ENCODE data around the gene ZBTB17. TPM values are rescaled to one million over a fixed set of nuclear protein-coding genes. Genes with fewer than 3 reads are reported as not detected.

ZBTB17 gene
- total RNA-seq, 4 donors from 2014 or later: 52.1 to 138 (median 56.6) TPM

- Histone ChIP-seq H3K4me1 (peaks cover 0 to 15% (median 3%) of the 10 kb centered on the region in 4 donors), H3K4me3 (no peak overlapping the region), H3K27me3 (no peaks in the 10 kb centered on the region), H3K36me3 (peaks cover 0 to 19% (median 0%) of the 10 kb centered on the region in 3 donors), H3K9me3 (no peaks in the 10 kb centered on the region), H3K27ac (peak overlapping the region in 1 of 4 donors; percentile 91)
- DNase-seq: peak in 1 of 3 donors; percentile 31
- no peak for TF ChIP-seq CTCF (IDR thresholded peaks at IDR 0.05)
- no peak for TF ChIP-seq POLR2A (IDR thresholded peaks at IDR 0.05)
These were observed 2.1 kb downstream of the ZBTB17 start for GRCh38 chr1:15973772-15974171.

- TF ChIP-seq CTCF (IDR thresholded peaks at IDR 0.05) (no peak), POLR2A (IDR thresholded peaks at IDR 0.05) (no peak)
- DNase-seq: no peak
- no peak overlapping the region for H3K27ac ChIP-seq
- peaks cover 0 to 22% (median 0%) of the 10 kb centered on the region in 3 donors for H3K36me3 ChIP-seq
- no peaks in the 10 kb centered on the region for H3K27me3 ChIP-seq
- no peaks in the 10 kb centered on the region for H3K9me3 ChIP-seq
- no peak overlapping the region for H3K4me3 ChIP-seq
- H3K4me1 ChIP-seq: peaks cover 0 to 15% (median 3%) of the 10 kb centered on the region in 4 donors
These were observed 3.5 kb downstream of the ZBTB17 start for GRCh38 chr1:15972409-15972808.

- no peak for TF ChIP-seq CTCF (IDR thresholded peaks at IDR 0.05)
- no peak for TF ChIP-seq POLR2A (IDR thresholded peaks at IDR 0.05)
- H3K4me1 ChIP-seq: peaks cover 0 to 26% (median 7%) of the 10 kb centered on the region in 4 donors
- no peaks in the 10 kb centered on the region for H3K27me3 ChIP-seq
- peaks cover 0 to 22% (median 0%) of the 10 kb centered on the region in 3 donors for H3K36me3 ChIP-seq
- no peak overlapping the region for H3K27ac ChIP-seq
- no peaks in the 10 kb centered on the region for H3K9me3 ChIP-seq
- no peak overlapping the region for H3K4me3 ChIP-seq
- DNase-seq: no peak
These were observed 5.0 kb downstream of the ZBTB17 start for GRCh38 chr1:15970911-15971310.

- Histone ChIP-seq H3K36me3 (peaks cover 0 to 22% (median 0%) of the 10 kb centered on the region in 3 donors), H3K27me3 (no peaks in the 10 kb centered on the region), H3K4me1 (peaks cover 0 to 28% (median 7%) of the 10 kb centered on the region in 4 donors), H3K4me3 (no peak overlapping the region), H3K27ac (no peak overlapping the region), H3K9me3 (no peaks in the 10 kb centered on the region)
- no peak for TF ChIP-seq CTCF (IDR thresholded peaks at IDR 0.05)
- no peak for TF ChIP-seq POLR2A (IDR thresholded peaks at IDR 0.05)
- DNase-seq: peak in 1 of 3 donors; percentile 27
These were observed 6.5 kb downstream of the ZBTB17 start for GRCh38 chr1:15969321-15969880.

- Histone ChIP-seq H3K36me3 (peaks cover 0 to 22% (median 0%) of the 10 kb centered on the region in 3 donors), H3K4me3 (no peak overlapping the region), H3K4me1 (peaks cover 0 to 30% (median 12%) of the 10 kb centered on the region in 4 donors), H3K27ac (no peak overlapping the region), H3K9me3 (no peaks in the 10 kb centered on the region), H3K27me3 (no peaks in the 10 kb centered on the region)
- TF ChIP-seq POLR2A (IDR thresholded peaks at IDR 0.05) (no peak), CTCF (IDR thresholded peaks at IDR 0.05) (no peak)
- peak in 1 of 3 donors; percentile 36 for DNase-seq
These were observed 7.7 kb downstream of the ZBTB17 start for GRCh38 chr1:15968172-15968571.

All from Peyer's patch (tissue), 4 donors.